Cardiac septum (tissue), 1 donor: Measurements from ENCODE around the gene CIAO1. TPM values are rescaled to one million over a fixed set of nuclear protein-coding genes. Genes with fewer than 3 reads are reported as not detected.
"Not testable (repeated sequence)": the region's sequence is repeated elsewhere in the genome, so short reads cannot be mapped to it uniquely, and the experiment has no call there.

Experiments
- DNase-seq: peaks from one replicate; pipeline ENCODE4 v3.0.0-alpha.2; 2020; ENCODE audit warnings: low spot score
- intact Hi-C: fragments of 100-400 bp; cut with DNase I; formaldehyde crosslinking; loops from one replicate; pipeline ENCODE4 v1.14.0; 2022
- long read RNA-seq: library from polyadenylated mRNA; unstranded; transcript quantifications from one replicate; pipeline ENCODE4 v2.0.0, GENCODE V29; 2021
- total RNA-seq: library from RNA; stranded (reverse); fragmentation: NEBNext Ultra II Directional; extraction: Animal tissue kit (Norgen Biotek cat#: 25700); gene quantifications from one replicate; pipeline ENCODE4 v1.2.1, GENCODE V29; 2021
- donor health status: DM: no; HTN: no; CAD: no.

Gene CIAO1
- total RNA-seq = 56.1 TPM
- long read RNA-seq, transcript CIAO1-203 (7 exons, 1,533 nt) = major isoform, 141 of 187 reads
- long read RNA-seq, partial matches to known transcripts = 31 of 187 reads
- long read RNA-seq, other reads (novel, unspliced or antisense) = 15 of 187 reads

DNA sequence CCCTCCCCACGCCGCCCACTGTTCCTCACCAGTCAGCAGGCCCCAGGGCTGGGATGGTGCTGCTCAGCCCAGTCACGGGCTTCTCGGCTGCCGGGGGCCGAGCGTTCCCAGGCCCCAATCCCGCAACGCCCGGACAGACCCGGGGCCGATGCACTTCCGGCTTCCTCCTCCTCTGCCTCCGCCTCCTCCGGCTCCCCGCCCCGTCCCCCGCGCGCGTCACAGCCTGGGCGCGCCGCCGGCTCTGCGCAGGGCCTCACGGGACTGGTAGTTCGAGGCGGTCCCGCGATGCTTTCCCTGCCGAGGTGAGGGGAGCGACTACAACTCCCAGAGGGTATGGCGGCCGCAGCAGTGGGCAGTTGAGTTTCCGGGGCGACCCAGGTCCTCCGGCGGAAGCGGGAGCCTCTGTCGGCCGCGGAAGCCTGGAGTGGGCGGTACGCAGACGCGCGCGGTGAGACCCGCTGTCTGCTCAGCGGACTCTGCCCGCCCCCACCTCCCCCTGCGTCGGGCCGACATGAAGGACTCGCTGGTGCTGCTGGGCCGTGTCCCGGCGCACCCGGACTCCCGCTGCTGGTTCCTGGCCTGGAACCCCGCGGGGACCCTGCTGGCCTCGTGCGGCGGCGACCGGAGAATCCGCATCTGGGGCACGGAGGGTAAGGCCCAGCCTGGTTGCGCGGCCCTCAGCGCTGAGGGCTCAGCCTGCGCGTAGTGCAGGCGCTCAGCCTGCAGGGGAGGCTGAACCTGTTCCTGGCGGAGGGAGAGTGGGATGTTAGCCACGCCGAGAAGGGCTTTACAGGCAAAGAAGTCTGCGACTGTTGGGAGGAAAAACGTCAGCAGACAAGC lies at the start of gene CIAO1, which contains the start of gene TMEM127:
Gene CIAO1 (plus strand): TSS at position 386 of the 840 bp plus-strand sequence. CDS start 126 bp downstream, at position 512.
Gene TMEM127 (minus strand): TSS at position 158 of the 840 bp plus-strand sequence. CDS start 616 bp downstream, outside the sequence.
- intact Hi-C loops = loop anchor here (1.0 to 10.0 kb wide), 4 partner anchors 39 to 251 kb away; partner anchors contain the start of genes DUSP2, SNRNP200 and STARD7
- peak; percentile 100 for DNase-seq

DNA sequence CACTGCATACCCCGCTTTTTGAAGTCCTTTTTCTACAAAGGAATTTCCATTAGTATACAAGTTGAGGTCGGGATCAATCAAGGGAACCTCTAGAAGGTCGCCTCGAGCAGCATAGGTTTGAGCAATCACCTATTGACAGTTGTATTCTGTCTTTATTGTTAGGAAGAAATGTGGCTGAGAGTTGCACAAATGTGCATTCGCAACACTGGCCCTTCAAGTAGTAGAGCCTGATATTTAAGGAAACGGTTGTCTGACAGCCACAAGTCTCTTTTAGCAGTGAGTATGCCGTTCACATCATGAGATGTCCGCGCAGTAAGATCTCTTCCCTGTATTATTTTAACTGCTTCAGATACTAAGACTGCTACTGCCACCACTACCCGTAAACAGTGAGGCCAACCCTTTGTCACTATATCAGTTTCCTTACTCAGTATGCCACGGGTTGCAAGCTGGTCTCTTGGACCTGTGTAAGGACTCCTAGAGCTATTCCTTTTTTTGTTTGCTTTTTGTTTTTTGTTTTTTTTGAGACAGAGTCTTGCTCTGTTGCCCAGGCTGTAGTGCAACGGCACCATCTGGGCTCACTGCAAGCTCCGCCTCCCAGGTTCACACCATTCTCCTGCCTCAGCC lies 47.4 kb upstream of the CIAO1 start:
- DNase-seq = no peak
- intact Hi-C loops = no loop called here

DNA sequence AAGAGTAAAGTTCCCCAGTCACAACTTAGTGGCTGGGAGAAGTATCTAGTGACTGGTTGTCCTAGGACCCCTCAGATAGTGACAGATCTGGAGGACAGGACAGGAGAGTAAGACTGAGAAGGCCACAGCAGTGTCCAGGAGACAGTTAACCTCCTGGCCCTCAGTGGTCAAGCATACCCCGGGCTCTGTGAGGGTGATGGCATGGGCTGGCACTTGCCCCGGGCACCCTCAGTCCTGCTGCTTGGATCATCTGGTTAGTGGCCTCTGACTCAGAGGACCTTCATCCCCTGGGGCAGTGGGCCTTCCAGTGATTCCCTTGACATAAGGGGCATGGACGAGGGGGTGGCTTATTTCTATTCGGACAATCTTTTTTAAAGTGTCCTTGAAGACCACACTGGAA lies 46.1 kb upstream of the CIAO1 start:
- DNase-seq, intact Hi-C loops: not testable (repeated sequence)

DNA sequence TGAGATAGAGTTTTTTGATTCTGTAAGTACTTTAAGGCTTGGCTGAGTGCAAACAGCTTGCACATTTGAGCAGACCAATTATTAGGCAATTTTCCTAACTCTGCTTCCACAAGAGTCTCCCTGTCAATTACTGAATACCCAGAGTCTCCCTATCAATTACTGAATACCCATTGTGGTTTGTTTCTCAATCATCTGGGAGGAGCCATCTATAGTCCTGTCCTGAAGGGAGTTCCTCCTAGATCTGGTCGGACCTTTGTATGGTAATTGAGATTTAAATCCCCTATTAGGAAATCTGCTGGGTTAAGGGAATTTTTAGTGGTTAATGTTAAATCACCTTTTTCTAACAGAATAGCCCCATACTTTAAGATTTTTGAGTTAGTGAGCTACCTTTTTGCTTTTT lies 44.9 kb upstream of the CIAO1 start:
- DNase-seq, intact Hi-C loops: not testable (repeated sequence)

DNA sequence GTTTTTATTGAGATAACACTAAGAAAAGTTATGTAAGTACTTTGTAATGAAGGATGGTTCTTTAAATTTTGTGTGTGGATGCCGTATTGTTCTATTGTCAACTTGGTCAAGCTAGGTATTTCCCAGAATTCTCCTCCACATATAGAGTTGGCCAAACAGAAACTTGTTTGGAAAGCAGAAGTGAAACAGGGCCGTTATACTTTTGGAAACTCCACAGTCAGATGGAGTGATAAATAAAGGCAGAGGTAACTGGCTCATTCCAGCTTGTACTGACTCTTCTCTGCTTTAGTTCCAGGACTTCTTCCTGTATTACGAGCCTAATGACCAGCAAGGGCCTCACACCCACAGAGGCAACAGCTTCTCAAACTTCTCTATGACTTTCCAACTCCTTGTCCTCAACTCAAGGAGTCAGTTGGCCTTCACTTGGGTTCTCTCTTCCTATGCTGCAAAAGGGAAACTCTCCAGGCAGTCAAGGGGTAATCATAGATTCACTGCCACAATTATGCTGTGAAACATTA lies 41.0 kb upstream of the CIAO1 start:
- intact Hi-C loops = no loop called here
- DNase-seq = no peak

DNA sequence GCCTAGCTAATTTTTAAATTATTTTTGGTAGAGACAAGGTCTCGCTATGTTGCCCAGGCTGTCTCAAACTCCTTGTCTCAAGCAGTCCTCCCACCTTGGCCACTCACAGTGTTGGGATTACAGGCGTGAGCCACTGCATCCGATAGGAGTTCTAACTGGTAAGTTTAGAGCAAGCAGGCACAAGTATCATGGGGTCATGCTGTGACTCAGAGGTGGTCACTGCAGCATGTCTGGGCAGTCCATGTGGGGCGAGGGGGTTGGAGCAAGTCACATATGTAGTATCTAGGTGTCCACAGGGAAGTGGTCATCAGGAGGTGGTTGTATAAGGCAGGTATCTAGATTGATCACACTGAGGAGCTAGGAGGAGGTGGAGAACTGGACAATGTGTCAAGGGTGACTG lies 34.7 kb upstream of the CIAO1 start:
- intact Hi-C loops = no loop called here

DNA sequence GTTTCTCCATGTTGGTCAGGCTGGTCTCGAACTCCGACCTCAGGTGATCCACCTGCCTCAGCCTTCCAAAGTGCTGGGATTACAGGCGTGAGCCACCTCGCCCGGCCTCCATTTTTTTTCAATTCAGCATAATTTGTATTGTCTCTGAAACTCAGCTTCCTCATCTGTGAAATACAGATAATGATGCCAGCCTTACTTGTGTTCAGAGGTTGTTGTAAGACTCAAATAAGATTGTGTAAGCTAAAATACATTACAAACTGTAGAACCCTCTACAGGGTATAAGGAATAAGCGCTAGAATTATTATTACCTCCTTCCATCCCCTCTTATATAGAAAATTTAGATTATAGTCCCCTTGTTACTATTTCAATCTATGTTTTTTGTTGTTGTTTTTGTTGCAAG lies 32.6 kb upstream of the CIAO1 start:
- no peak for DNase-seq
- intact Hi-C loops = no loop called here

More for the DNA sequence above, 34.7 kb upstream of the CIAO1 start:
- no peak for DNase-seq

DNA sequence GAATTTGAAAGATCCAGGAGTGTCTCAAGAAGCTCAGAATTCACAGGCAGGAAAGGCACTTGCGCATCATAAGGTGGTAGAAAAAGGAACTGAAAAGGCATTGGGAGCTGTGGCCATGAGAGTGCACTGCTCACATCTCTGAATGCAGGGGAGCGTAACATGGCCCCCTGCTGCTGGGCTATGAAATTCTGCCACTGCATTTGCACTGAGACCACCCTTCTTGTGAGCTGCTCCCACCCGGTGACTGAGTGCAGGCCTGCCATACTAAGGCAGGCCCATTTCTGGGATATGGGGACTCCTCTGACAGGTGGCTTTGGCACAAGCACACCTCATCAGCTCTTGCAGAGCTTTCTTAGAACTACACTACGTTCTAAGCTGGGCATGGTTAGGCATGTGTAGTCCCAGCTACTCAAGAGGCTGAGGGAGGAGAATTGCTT lies 32.1 kb upstream of the CIAO1 start:
- intact Hi-C loops = no loop called here
- DNase-seq = no peak

DNA sequence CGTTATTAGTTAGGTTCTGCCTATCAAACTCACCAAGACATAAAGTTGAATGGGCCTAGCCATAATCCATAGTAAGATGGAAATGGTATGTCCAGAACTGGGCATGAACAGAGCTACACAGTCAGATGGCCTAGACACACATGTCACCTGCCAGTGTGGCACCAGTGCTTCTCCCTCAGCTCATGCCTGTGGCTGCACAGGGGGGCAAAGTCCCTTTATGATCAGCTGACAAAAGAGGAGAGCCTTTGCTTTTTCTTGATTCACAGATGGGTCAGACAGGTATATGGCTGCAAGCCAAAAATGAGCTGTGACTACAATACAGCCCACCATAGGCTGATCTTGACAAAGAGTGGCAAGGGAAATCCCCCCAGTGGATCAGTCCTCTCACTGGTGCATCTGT lies 29.1 kb upstream of the CIAO1 start:
- intact Hi-C loops = no loop called here
- no peak for DNase-seq

DNA sequence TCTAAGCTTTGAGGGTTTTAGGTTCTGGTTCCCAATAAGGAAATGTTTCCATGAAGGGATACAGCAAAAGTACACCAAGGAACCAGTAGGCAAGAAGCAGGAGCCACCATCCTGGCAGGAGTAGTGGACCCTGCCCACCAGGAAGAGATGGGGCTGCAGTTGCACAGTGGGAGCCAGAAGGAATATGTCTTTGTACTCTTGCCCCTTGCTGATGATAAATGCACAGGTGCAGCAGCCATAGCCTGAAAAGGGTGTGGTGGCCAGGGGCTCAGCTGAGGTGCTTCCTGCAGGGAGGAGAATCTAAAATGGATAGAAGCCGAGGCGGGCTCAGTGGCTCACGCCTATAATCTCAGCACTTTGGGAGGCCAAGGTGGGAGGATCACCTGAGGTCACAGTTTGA lies 27.8 kb upstream of the CIAO1 start:
- intact Hi-C loops = no loop called here
- no peak for DNase-seq

DNA sequence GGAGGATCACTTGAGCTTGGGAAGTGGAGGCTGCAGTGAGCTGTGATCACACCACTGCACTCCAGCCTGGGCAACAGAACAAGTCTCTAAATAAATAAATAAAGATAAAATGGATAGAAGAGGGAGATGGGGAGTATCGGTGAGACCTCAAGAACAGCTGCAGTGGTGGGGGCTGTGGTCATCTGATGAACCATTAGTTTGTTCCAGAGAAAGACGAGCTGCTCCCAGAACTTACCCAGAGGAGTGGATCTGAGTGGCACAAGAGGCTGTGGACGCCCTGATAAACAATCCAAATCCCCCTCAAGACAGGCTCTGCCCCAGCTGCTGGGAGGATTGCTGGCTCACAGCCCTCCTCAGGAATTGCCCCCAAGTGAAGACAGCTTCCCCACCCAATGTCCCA lies 26.9 kb upstream of the CIAO1 start:
- no peak for DNase-seq
- intact Hi-C loops = no loop called here

DNA sequence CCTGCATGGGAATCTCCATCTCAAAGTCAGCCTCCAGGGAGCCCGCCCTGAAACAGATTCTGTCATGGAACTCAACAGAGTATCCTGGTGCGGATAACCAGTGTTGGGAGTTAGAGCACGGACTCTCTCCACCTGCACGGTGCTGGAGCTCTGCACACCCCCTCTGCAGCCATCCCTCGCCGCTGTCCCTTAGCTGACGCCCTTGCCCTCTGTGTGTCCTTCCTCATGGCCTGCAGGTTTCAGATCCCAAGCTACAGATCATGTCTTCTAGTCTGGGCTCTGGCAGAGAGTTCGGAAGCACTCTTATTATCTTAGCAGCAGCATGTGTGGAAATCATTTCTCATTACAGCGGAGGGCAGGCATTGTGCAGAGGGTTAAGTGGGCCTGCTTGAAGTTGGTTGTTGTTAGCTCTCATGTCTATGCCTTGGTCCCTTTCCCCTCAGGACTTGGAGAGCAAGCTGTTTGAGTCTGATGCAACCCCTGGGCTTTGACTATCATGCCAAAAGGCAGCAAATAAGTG lies 26.2 kb upstream of the CIAO1 start:
- intact Hi-C loops = no loop called here
- no peak for DNase-seq

DNA sequence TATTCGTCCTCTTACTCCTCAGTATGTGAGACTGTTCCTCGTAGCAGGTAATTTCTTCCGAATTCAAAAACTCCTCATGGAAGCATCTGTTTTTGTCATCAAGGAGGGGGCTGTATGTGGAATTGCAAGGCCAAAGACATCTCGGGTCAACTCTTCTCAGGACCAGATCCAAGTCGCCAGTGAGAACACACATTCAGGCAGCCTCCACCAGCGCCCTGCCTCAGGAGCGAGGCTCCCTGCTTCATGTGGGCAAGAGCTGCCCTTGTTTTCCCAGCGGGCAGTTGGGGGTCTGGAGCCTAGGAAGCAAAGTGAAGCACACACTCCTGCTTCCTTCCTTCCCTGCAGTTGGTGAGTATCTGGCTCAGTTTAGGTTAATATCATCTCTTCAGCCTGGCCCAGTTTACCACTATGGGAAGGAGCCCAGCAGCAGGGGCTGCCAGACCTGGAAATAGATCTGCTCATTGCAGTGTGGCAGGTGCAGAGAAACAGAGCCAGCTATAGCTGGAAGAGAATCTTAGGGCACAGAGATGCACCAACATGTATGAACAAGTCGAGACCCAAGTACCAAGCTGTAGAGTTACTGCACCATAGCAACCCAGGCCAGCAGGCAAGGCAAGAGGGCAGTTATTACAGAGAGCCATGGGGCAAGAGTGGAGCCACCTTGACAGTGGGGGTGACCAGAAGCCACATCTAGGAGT lies 25.5 kb upstream of the CIAO1 start:
- intact Hi-C loops = no loop called here
- no peak for DNase-seq

DNA sequence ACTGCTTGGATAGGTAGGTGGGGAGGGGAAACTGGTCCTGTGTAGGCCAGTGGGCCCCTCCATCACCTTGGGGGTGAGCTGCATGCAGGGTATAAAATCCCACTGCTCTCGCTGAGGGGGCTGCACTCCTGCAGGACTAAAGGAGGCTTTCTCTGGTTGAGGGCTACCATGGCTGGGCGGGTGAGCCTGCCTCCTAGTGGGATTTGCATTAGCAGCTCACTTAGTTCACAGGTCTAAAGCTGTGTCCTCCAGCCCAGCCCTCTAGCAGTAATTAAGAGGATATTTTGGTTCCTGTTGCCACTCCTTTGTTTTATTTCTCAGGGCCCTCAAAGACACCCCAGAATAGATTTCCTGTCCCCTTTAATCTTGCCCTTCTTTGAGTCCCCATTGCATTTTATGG lies 24.8 kb upstream of the CIAO1 start:
- no peak for DNase-seq
- intact Hi-C loops = no loop called here

DNA sequence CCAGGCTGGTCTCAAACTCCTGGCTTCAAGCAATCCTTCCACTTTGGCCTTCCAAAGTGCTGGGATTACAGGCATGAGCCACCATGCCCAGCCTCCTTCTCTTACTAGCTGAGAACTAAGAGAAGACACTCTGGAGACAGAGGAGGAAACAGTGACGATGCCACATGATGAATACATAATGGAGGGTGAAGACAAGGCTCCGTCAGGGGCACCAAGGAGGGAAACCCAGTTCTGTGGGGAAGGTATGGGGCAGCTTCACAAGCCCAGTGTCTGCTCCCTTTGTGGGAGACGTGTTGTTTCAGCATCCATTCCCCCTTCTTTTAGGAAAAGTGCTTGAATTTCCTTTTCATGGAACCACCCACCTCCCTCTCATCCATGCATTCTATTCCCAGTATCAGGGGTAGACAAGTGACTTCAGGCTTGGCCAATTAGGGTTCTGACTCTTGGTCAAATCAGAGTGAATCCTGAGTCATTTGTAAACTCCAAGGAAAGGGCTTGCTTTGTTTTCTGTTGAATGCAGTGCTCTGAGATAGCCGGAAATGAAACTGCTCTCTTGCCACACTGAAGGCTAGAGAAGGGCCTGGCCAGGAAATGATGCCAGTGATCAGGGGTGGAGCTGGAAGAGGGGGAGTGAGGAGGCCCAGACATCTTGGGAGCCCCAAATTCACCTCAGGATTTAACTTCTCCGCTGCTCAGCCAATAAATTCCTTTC lies 24.0 kb upstream of the CIAO1 start:
- intact Hi-C loops = no loop called here
- DNase-seq = peak; percentile 87

DNA sequence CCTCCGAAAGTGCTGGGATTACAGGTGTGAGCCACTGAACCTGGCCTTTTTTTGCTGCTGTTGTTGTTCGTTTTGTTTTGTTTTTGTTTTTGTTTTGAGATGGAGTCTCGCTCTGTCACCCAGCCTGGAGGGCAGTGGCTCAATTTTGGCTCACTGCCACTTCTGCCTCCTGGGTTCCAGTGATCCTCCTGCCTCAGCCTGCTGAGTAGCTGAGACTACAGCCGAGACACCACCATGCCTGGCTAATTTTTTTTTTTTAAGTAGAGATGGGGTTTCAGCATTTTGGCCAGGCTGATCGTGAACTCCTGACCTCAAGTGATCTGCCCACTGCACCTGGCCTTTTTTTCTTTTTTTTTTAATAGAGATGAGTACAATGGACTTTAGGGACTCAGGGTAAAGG lies 22.2 kb upstream of the CIAO1 start:
- intact Hi-C loops = no loop called here
- DNase-seq = no peak

DNA sequence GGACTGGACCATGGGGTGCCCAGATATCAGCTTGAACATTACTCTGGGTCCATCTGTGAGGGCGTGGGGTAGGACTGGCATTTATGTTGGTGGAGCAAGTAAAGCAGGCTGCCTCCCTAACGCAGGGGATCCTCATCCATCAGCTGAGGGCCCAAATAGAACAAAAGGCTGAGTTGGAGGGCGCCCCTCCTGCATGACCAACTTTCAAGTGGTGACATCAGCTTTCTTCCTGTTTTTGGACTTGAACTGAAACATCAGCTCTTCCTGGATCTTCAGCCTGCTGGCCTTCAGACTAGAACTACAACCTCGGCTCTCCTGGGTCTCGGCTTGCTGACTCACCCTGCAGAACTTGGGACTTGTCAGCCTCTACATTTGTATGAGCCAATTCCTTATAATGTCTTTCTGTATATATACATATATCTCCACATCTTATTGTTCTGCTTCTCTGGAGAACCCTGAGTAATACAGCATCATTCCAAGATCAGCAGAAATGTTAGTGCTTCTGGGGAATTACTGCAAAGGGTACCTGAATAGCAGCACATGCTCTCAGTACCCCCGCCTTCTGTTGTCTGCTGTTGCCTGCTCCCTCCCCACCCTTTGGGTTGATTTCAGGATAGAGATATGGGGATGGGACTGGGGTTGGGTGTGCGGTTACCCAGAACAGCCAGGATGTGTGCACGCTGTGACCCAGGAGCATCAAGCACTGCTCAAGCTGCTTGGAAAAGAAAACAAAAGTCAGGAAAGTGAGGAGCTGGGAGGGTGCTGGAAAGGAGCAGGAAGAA lies 20.2 kb upstream of the CIAO1 start:
- no peak for DNase-seq
- intact Hi-C loops = no loop called here

DNA sequence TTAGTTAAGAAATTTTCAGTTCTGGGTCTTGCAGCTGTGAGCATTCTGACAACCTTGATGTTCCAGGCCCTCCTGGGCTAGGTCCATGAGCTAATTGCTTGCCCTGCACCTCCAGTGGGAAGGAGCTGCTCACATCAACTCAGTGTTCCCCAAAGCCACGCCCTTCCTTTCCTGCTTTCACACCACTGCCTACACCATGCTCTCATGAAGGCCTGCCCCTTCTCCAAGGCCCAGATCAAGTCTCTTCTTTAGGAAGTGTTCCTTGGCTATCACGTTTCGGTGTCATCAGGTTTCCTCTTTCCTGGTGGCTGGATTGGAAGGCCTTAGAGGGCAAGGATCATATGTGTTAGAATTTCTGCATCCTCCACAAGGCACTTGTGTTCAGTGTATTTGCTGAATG lies 19.0 kb upstream of the CIAO1 start:
- intact Hi-C loops = no loop called here
- DNase-seq = no peak
